Measurements from ENCODE around the gene MTPN. TPM values are rescaled to one million over a fixed set of nuclear protein-coding genes. Genes with fewer than 3 reads are reported as not detected.
A peak's percentile ranks its signal among the peaks of the same experiment; 100 is the strongest.

Gene MTPN
- total RNA-seq, 4 donors from 2014 or later = 116 to 128 (median 125) TPM

- H3K4me1 ChIP-seq = peaks cover 18 to 39% of the 10 kb centered on the region in 2 donors
- no peak for DNase-seq
- no peaks in the 10 kb centered on the region for H3K27me3 ChIP-seq
- no peaks in the 10 kb centered on the region for H3K36me3 ChIP-seq
- intact Hi-C loops (cut with DNase I) = loop anchor here (10.0 kb wide), 1 partner anchor 307 kb away; the partner anchor contains the start of gene STMP1
- TF ChIP-seq, protein P1, sequence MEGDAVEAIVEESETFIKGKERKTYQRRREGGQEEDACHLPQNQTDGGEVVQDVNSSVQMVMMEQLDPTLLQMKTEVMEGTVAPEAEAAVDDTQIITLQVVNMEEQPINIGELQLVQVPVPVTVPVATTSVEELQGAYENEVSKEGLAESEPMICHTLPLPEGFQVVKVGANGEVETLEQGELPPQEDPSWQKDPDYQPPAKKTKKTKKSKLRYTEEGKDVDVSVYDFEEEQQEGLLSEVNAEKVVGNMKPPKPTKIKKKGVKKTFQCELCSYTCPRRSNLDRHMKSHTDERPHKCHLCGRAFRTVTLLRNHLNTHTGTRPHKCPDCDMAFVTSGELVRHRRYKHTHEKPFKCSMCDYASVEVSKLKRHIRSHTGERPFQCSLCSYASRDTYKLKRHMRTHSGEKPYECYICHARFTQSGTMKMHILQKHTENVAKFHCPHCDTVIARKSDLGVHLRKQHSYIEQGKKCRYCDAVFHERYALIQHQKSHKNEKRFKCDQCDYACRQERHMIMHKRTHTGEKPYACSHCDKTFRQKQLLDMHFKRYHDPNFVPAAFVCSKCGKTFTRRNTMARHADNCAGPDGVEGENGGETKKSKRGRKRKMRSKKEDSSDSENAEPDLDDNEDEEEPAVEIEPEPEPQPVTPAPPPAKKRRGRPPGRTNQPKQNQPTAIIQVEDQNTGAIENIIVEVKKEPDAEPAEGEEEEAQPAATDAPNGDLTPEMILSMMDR (IDR thresholded peaks at IDR 0.05) = no peak
- TF ChIP-seq POLR2A (IDR thresholded peaks at IDR 0.05) = no peak
- H3K9me3 ChIP-seq = no peaks in the 10 kb centered on the region
- H3K27ac ChIP-seq = no peak overlapping the region
- no peak overlapping the region for H3K4me3 ChIP-seq (replicated peaks in 1 of 3)
These were observed 5.8 kb downstream of the MTPN start for GRCh38 chr7:135971366-135971725.

DNA sequence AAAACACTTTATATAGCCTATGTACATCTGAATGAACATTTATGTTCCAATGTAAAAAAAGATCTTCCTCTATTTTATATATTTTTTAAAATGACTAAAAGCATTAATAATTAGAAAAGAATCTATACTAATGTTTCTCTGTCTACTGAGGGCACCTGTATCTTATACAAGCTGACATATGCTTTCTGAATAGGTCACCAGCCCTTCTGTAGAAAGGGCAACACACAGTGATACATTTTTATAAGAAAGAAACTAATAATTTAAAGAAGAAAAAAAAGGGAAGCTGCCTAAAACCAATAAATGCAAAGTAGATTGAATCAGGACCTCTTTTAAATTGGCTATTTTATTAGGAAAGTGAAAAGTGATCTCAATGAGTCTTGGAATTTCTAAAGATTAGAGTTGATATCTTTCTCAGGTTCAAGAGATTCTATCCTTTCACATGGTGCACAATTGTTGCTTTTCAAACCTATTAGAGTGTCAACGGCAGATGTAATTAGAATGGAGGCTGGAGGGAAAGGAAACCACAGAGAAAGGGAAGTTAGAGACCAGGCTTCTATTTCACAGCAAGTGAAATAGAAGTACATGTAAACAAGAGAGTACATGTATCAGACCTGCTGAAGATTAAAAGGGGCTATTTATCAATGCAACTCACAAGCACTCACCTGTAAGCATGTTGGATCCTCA is 6.3 kb downstream of the MTPN start:
- Histone ChIP-seq H3K27me3 (no peaks in the 10 kb centered on the region), H3K4me1 (peaks cover 16 to 41% of the 10 kb centered on the region in 2 donors), H3K27ac (no peak overlapping the region), H3K36me3 (no peaks in the 10 kb centered on the region), H3K4me3 (replicated peaks in 1 of 3) (no peak overlapping the region), H3K9me3 (no peaks in the 10 kb centered on the region)
- DNase-seq = no peak
- intact Hi-C loops (cut with DNase I) = loop anchor here (10.0 kb wide), 1 partner anchor 306 kb away; the partner anchor contains the start of gene STMP1
- 61 to 72% methylated on average over 1 of the region's 1 CpG for WGBS, 2 donors
- no peak for TF ChIP-seq POLR2A (IDR thresholded peaks at IDR 0.05)
- TF ChIP-seq, protein P1 (IDR thresholded peaks at IDR 0.05) = no peak

GRCh38 chr7:135970045-135970444 is 7.1 kb downstream of the MTPN start:
- WGBS, 2 donors = 95 to 96% methylated on average over 3 of the region's 3 CpGs
- intact Hi-C loops (cut with DNase I) = loop anchor here (10.0 kb wide), 1 partner anchor 305 kb away; the partner anchor contains the start of gene STMP1
- no peak overlapping the region for H3K4me3 ChIP-seq (replicated peaks in 1 of 3)

GRCh38 chr7:135966341-135967043 is 10.7 kb downstream of the MTPN start:
- no peak for TF ChIP-seq POLR2A (IDR thresholded peaks at IDR 0.05)
- TF ChIP-seq, protein P1 (IDR thresholded peaks at IDR 0.05) = no peak
- H3K9me3 ChIP-seq = no peaks in the 10 kb centered on the region
- H3K27me3 ChIP-seq = no peaks in the 10 kb centered on the region
- H3K4me1 ChIP-seq = peaks cover 15 to 35% of the 10 kb centered on the region in 2 donors
- H3K4me3 ChIP-seq (replicated peaks in 1 of 3) = no peak overlapping the region
- no peaks in the 10 kb centered on the region for H3K36me3 ChIP-seq
- intact Hi-C loops (cut with DNase I) = no loop called here
- H3K27ac ChIP-seq = peak overlapping the region in 1 of 3 donors; percentile 33
- WGBS, 2 donors = 64% methylated on average over 9 of the region's 9 CpGs
- DNase-seq = no peak

More at GRCh38 chr7:135970045-135970444, 7.1 kb downstream of the MTPN start:
- no peaks in the 10 kb centered on the region for H3K27me3 ChIP-seq
- no peak for TF ChIP-seq POLR2A (IDR thresholded peaks at IDR 0.05)
- TF ChIP-seq, protein P1 (IDR thresholded peaks at IDR 0.05) = no peak
- H3K9me3 ChIP-seq = no peaks in the 10 kb centered on the region
- peaks cover 16 to 39% of the 10 kb centered on the region in 2 donors for H3K4me1 ChIP-seq
- no peaks in the 10 kb centered on the region for H3K36me3 ChIP-seq
- DNase-seq = no peak
- no peak overlapping the region for H3K27ac ChIP-seq

GRCh38 chr7:135965602-135966001 is 11.6 kb downstream of the MTPN start:
- no peaks in the 10 kb centered on the region for H3K9me3 ChIP-seq
- H3K4me1 ChIP-seq = peaks cover 15 to 35% of the 10 kb centered on the region in 2 donors
- no peak overlapping the region for H3K4me3 ChIP-seq (replicated peaks in 1 of 3)
- no peaks in the 10 kb centered on the region for H3K27me3 ChIP-seq
- intact Hi-C loops (cut with DNase I) = no loop called here
- H3K36me3 ChIP-seq = no peaks in the 10 kb centered on the region
- WGBS, 2 donors = 59 to 71% methylated on average over 1 of the region's 1 CpG
- H3K27ac ChIP-seq = peak overlapping the region in 1 of 3 donors; percentile 33
- TF ChIP-seq, protein P1 (IDR thresholded peaks at IDR 0.05) = no peak
- TF ChIP-seq POLR2A (IDR thresholded peaks at IDR 0.05) = no peak
- DNase-seq = no peak
